ENCODE data around the gene CAPN15.
"Not testable (repeated sequence)": the region's sequence is repeated elsewhere in the genome, so short reads cannot be mapped to it uniquely, and the experiment has no call there.

Gene CAPN15

GRCh38 chr16:527015-527903 lies at the start of gene CAPN15:
Gene CAPN15, plus strand, starts transcription at chr16:527712. Its CDS starts 19,127 bp downstream, at chr16:546839.
- ATAC-seq (ENCODE audit: low read depth) (peak; percentile 85), DNase-seq (ENCODE audit: low spot score in 2 of 2) (peak; percentile 86 to 96)
- Mint-ChIP-seq H3K9me3 (no peaks in the 10 kb centered on the region), H3K4me1 (peaks cover 25% of the 10 kb centered on the region), H3K36me3 (no peaks in the 10 kb centered on the region), H3K27ac (peak within 1 kb of the TSS; percentile 35), H3K27me3 (no peaks in the 10 kb centered on the region), H3K4me3 (peak within 1 kb of the TSS; percentile 87)

- H3K9me3 Mint-ChIP-seq; H3K36me3 Mint-ChIP-seq; ATAC-seq (ENCODE audit: low read depth); H3K4me1 Mint-ChIP-seq; H3K27ac Mint-ChIP-seq; H3K27me3 Mint-ChIP-seq; H3K4me3 Mint-ChIP-seq; DNase-seq (ENCODE audit: low spot score in 2 of 2): not testable (repeated sequence)
Observed at GRCh38 chr16:478287-478686, 49.2 kb upstream of the CAPN15 start.

GRCh38 chr16:482468-483185 lies 44.9 kb upstream of the CAPN15 start:
- Mint-ChIP-seq H3K27me3 (no peaks in the 10 kb centered on the region), H3K4me3 (no peak overlapping the region), H3K27ac (no peak overlapping the region), H3K36me3 (peaks cover 5% of the 10 kb centered on the region), H3K4me1 (no peaks in the 10 kb centered on the region), H3K9me3 (no peaks in the 10 kb centered on the region)
- ATAC-seq (ENCODE audit: low read depth) = no peak
- no peak for DNase-seq (ENCODE audit: low spot score in 2 of 2)

- Mint-ChIP-seq H3K9me3 (no peaks in the 10 kb centered on the region), H3K36me3 (peaks cover 7% of the 10 kb centered on the region), H3K4me3 (no peak overlapping the region), H3K4me1 (no peaks in the 10 kb centered on the region), H3K27ac (no peak overlapping the region), H3K27me3 (no peaks in the 10 kb centered on the region)
- ATAC-seq (ENCODE audit: low read depth) (no peak), DNase-seq (ENCODE audit: low spot score in 2 of 2) (no peak)
Observed at GRCh38 chr16:483341-484075, 44.0 kb upstream of the CAPN15 start.

GRCh38 chr16:489606-490005 lies 37.9 kb upstream of the CAPN15 start:
- Mint-ChIP-seq H3K27ac (no peak overlapping the region), H3K4me3 (no peak overlapping the region), H3K4me1 (peaks cover 1% of the 10 kb centered on the region), H3K27me3 (no peaks in the 10 kb centered on the region), H3K9me3 (no peaks in the 10 kb centered on the region), H3K36me3 (peaks cover 15% of the 10 kb centered on the region)
- no peak for DNase-seq (ENCODE audit: low spot score in 2 of 2)
- no peak for ATAC-seq (ENCODE audit: low read depth)

- no peak overlapping the region for H3K4me3 Mint-ChIP-seq
- H3K36me3 Mint-ChIP-seq = peaks cover 15% of the 10 kb centered on the region
- ATAC-seq (ENCODE audit: low read depth) (no peak), DNase-seq (ENCODE audit: low spot score in 2 of 2) (no peak)
- no peak overlapping the region for H3K27ac Mint-ChIP-seq
- peaks cover 2% of the 10 kb centered on the region for H3K4me1 Mint-ChIP-seq
- no peaks in the 10 kb centered on the region for H3K9me3 Mint-ChIP-seq
- no peaks in the 10 kb centered on the region for H3K27me3 Mint-ChIP-seq
Observed at GRCh38 chr16:490768-491167, 36.7 kb upstream of the CAPN15 start.

GRCh38 chr16:491220-491919 lies 36.1 kb upstream of the CAPN15 start:
- no peak for ATAC-seq (ENCODE audit: low read depth)
- DNase-seq (ENCODE audit: low spot score in 2 of 2) = no peak
- Mint-ChIP-seq H3K9me3 (no peaks in the 10 kb centered on the region), H3K36me3 (peaks cover 15% of the 10 kb centered on the region), H3K27ac (no peak overlapping the region), H3K4me1 (peaks cover 2% of the 10 kb centered on the region), H3K4me3 (no peak overlapping the region), H3K27me3 (no peaks in the 10 kb centered on the region)

GRCh38 chr16:492211-492875 lies 35.2 kb upstream of the CAPN15 start:
- Mint-ChIP-seq H3K36me3 (peaks cover 15% of the 10 kb centered on the region), H3K27me3 (no peaks in the 10 kb centered on the region), H3K4me3 (no peak overlapping the region), H3K27ac (no peak overlapping the region), H3K9me3 (no peaks in the 10 kb centered on the region), H3K4me1 (peaks cover 2% of the 10 kb centered on the region)
- no peak for DNase-seq (ENCODE audit: low spot score in 2 of 2)
- no peak for ATAC-seq (ENCODE audit: low read depth)

- not testable (repeated sequence) for ATAC-seq (ENCODE audit: low read depth); H3K9me3 Mint-ChIP-seq; H3K4me1 Mint-ChIP-seq; DNase-seq (ENCODE audit: low spot score in 2 of 2); H3K27me3 Mint-ChIP-seq; H3K27ac Mint-ChIP-seq; H3K4me3 Mint-ChIP-seq
- peaks cover 14% of the 10 kb centered on the region for H3K36me3 Mint-ChIP-seq
Observed at GRCh38 chr16:494676-495075, 32.8 kb upstream of the CAPN15 start.

- Mint-ChIP-seq H3K27me3 (no peaks in the 10 kb centered on the region), H3K36me3 (peaks cover 8% of the 10 kb centered on the region), H3K9me3 (no peaks in the 10 kb centered on the region), H3K4me1 (peaks cover 2% of the 10 kb centered on the region), H3K4me3 (no peak overlapping the region), H3K27ac (no peak overlapping the region)
- DNase-seq (ENCODE audit: low spot score in 2 of 2) (no peak), ATAC-seq (ENCODE audit: low read depth) (no peak)
Observed at GRCh38 chr16:495127-495748, 32.3 kb upstream of the CAPN15 start.

GRCh38 chr16:496097-496886 lies 31.2 kb upstream of the CAPN15 start:
- H3K4me1 Mint-ChIP-seq = peaks cover 2% of the 10 kb centered on the region
- H3K27ac Mint-ChIP-seq = no peak overlapping the region
- H3K4me3 Mint-ChIP-seq = no peak overlapping the region
- no peaks in the 10 kb centered on the region for H3K9me3 Mint-ChIP-seq
- DNase-seq (ENCODE audit: low spot score in 2 of 2) = no peak
- H3K27me3 Mint-ChIP-seq = no peaks in the 10 kb centered on the region
- H3K36me3 Mint-ChIP-seq = peaks cover 6% of the 10 kb centered on the region
- ATAC-seq (ENCODE audit: low read depth) = no peak

GRCh38 chr16:497258-497657 lies 30.3 kb upstream of the CAPN15 start:
- H3K36me3 Mint-ChIP-seq = peaks cover 4% of the 10 kb centered on the region
- ATAC-seq (ENCODE audit: low read depth) = no peak
- H3K4me3 Mint-ChIP-seq = no peak overlapping the region
- H3K27me3 Mint-ChIP-seq = no peaks in the 10 kb centered on the region
- H3K4me1 Mint-ChIP-seq = peaks cover 2% of the 10 kb centered on the region
- no peak for DNase-seq (ENCODE audit: low spot score in 2 of 2)
- no peak overlapping the region for H3K27ac Mint-ChIP-seq
- no peaks in the 10 kb centered on the region for H3K9me3 Mint-ChIP-seq
